ENCODE data around the gene RGS16.

- no peak for TF ChIP-seq EZH2 (IDR thresholded peaks at IDR 0.05; ENCODE audit: insufficient read depth, poor library complexity, severe bottlenecking)
- no peak for TF ChIP-seq EZH2phosphoT487 (IDR thresholded peaks at IDR 0.05; ENCODE audit: insufficient read depth, low read depth)
These were observed 16.3 kb downstream of the RGS16 start for GRCh38 chr1:182587666-182588499.
